Ishikawa (cell line): ENCODE measurements around the gene AMH.

Source experiments
- CEBPB ChIP-seq: IDR thresholded peaks from 2 replicates; pipeline ENCODE4 v1.6.1; 2012
- TCF12 ChIP-seq: IDR thresholded peaks from 2 replicates; pipeline ENCODE4 v1.6.1; 2012; ENCODE audit warnings: low read depth
- USF1 ChIP-seq: IDR thresholded peaks from 2 replicates; pipeline ENCODE4 v1.6.1; 2012
- YY1 ChIP-seq: IDR thresholded peaks from 2 replicates; pipeline ENCODE4 v1.6.1; 2012; ENCODE audit warnings: low read depth
- TF ChIP-seq, protein P1 (sequence below): IDR thresholded peaks from 2 replicates; pipeline ENCODE4 v1.6.1; 2012; ENCODE audit warnings: low read depth, mild to moderate bottlenecking

- TF ChIP-seq, protein P1, sequence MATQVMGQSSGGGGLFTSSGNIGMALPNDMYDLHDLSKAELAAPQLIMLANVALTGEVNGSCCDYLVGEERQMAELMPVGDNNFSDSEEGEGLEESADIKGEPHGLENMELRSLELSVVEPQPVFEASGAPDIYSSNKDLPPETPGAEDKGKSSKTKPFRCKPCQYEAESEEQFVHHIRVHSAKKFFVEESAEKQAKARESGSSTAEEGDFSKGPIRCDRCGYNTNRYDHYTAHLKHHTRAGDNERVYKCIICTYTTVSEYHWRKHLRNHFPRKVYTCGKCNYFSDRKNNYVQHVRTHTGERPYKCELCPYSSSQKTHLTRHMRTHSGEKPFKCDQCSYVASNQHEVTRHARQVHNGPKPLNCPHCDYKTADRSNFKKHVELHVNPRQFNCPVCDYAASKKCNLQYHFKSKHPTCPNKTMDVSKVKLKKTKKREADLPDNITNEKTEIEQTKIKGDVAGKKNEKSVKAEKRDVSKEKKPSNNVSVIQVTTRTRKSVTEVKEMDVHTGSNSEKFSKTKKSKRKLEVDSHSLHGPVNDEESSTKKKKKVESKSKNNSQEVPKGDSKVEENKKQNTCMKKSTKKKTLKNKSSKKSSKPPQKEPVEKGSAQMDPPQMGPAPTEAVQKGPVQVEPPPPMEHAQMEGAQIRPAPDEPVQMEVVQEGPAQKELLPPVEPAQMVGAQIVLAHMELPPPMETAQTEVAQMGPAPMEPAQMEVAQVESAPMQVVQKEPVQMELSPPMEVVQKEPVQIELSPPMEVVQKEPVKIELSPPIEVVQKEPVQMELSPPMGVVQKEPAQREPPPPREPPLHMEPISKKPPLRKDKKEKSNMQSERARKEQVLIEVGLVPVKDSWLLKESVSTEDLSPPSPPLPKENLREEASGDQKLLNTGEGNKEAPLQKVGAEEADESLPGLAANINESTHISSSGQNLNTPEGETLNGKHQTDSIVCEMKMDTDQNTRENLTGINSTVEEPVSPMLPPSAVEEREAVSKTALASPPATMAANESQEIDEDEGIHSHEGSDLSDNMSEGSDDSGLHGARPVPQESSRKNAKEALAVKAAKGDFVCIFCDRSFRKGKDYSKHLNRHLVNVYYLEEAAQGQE = no peak
- TF ChIP-seq YY1 = no peak
- TF ChIP-seq CEBPB = no peak
- TF ChIP-seq USF1 = no peak
- no peak for TF ChIP-seq TCF12
Observed at GRCh38 chr19:2223959-2224358, 25.2 kb upstream of the AMH start.
